Raji (cell line): ENCODE measurements around the gene ZNF808.
A peak's percentile ranks its signal among the peaks of the same experiment; 100 is the strongest.

Experiments
- POLR2A ChIP-seq: IDR thresholded peaks from 2 replicates; pipeline ENCODE4 v1.6.1; 2011; ENCODE audit warnings: low read depth, low read length, control low read depth; ENCODE audit not compliant: insufficient read depth

Gene ZNF808

GRCh38 chr19:52601025-52601973, 73.8 kb downstream of the ZNF808 start:
- peak; percentile 79 for TF ChIP-seq POLR2A

- TF ChIP-seq POLR2A: no peak
Measured at GRCh38 chr19:52602941-52603340, 75.5 kb downstream of the ZNF808 start.

GRCh38 chr19:52603558-52604207, 76.2 kb downstream of the ZNF808 start:
- no peak for TF ChIP-seq POLR2A
